A673 (cell line): ENCODE measurements around the gene PACRG. TPM values are rescaled to one million over a fixed set of nuclear protein-coding genes. Genes with fewer than 3 reads are reported as not detected.

ENCODE experiments used
- BruUV-seq: library from RNA; stranded (reverse); fragments of 400-500 nt; replicated peaks from 2 replicates; lab custom pipeline; 2021; lab: Mats Ljungman, UMichigan
- CTCF ChIA-PET: fragments of 300-600 bp; sonication (Branson Sonifier 250); formaldehyde crosslinking; loops from one replicate; lab custom pipeline; 2022; ENCODE audit warnings: antibody characterized with exemption; lab: Charles Lee
- POLR2A ChIA-PET: fragments of 300-600 bp; sonication (Branson Sonifier 250); formaldehyde crosslinking; loops from one replicate; lab custom pipeline; 2022; ENCODE audit warnings: antibody characterized with exemption; ENCODE audit not compliant: low non-redundant PET; lab: Charles Lee
- DNase-seq: peaks from one replicate; pipeline ENCODE4 v3.0.0-alpha.2; 2015; ENCODE audit warnings: low spot score
- H3K27ac ChIP-seq: fragments of 200-600 bp; sonication (generic); 2 replicates; pipeline ENCODE4 v1.5.1; 2016; ENCODE audit warnings: mixed run types, low read depth, mild to moderate bottlenecking, mixed read lengths, antibody characterized with exemption, low read length; ENCODE audit not compliant: poor library complexity, severe bottlenecking
- H3K27me3 ChIP-seq: fragments of 200-600 bp; sonication (generic); replicated peaks from 2 replicates; pipeline ENCODE4 v1.6.1; 2017; ENCODE audit warnings: mixed run types, low read depth, mild to moderate bottlenecking, mixed read lengths, antibody characterized with exemption, low read length; ENCODE audit not compliant: insufficient read depth, poor library complexity
- H3K36me3 ChIP-seq: fragments of 200-600 bp; sonication (generic); 2 replicates; pipeline ENCODE4 v1.6.1; 2016; ENCODE audit warnings: mixed run types, mild to moderate bottlenecking, mixed read lengths, antibody characterized with exemption, low read length; ENCODE audit not compliant: insufficient read depth, poor library complexity, severe bottlenecking
- H3K4me1 ChIP-seq: fragments of 200-600 bp; sonication (generic); 2 replicates; pipeline ENCODE4 v1.6.1; 2017; ENCODE audit warnings: mixed run types, mild to moderate bottlenecking, mixed read lengths, antibody characterized with exemption, low read length; ENCODE audit not compliant: insufficient read depth, poor library complexity, severe bottlenecking
- H3K4me3 ChIP-seq: fragments of 200-600 bp; sonication (generic); 2 replicates; pipeline ENCODE4 v1.5.1; 2016; ENCODE audit warnings: low read depth, mixed run types, mild to moderate bottlenecking, mixed read lengths, low read length; ENCODE audit not compliant: poor library complexity, severe bottlenecking
- H3K9me3 ChIP-seq: fragments of 200-600 bp; sonication (generic); 2 replicates; pipeline ENCODE4 v1.6.1; 2016; ENCODE audit warnings: mixed run types, low read depth, mild to moderate bottlenecking, mixed read lengths, antibody characterized with exemption, low read length; ENCODE audit not compliant: poor library complexity, severe bottlenecking
- CTCF ChIP-seq: fragments of 300-800, 200-600 bp; sonication (generic); conservative IDR thresholded peaks from 2 replicates; pipeline ENCODE4 v1.5.1; 2017; ENCODE audit warnings: low read depth, mild to moderate bottlenecking, antibody characterized with exemption, low read length, moderate library complexity, mixed read lengths
- EZH2 ChIP-seq: fragments of 200-600 bp; sonication (generic); IDR thresholded peaks from 2 replicates; pipeline ENCODE4 v1.6.1; 2017; ENCODE audit warnings: borderline replicate concordance, low read depth, mild to moderate bottlenecking, mixed read lengths, antibody characterized with exemption, low read length; ENCODE audit not compliant: poor library complexity, severe bottlenecking
- intact Hi-C: fragments of 100-400 bp; cut with micrococcal nuclease; formaldehyde crosslinking; loops from one replicate; pipeline ENCODE4 v1.10.0; 2022; ENCODE audit not compliant: unreplicated experiment
- total RNA-seq: library from RNA; stranded (reverse); gene quantifications from 2 replicates; pipeline ENCODE4 v1.2.3, GENCODE V29; 2021

Gene PACRG
- total RNA-seq, 1 experiment from 2014 or later = not detected

- Histone ChIP-seq H3K27ac (no peak overlapping the region), H3K4me3 (no peak overlapping the region), H3K36me3 (no peaks in the 10 kb centered on the region), H3K9me3 (no peaks in the 10 kb centered on the region), H3K4me1 (no peaks in the 10 kb centered on the region), H3K27me3 (no peaks in the 10 kb centered on the region)
- CTCF ChIA-PET = no interaction called here
- intact Hi-C loops = no loop called here
- TF ChIP-seq EZH2 (no peak), CTCF (no peak)
- BruUV-seq = no TSS peak
- POLR2A ChIA-PET = no interaction called here
- no peak for DNase-seq
Observed at GRCh38 chr6:163343609-163344008, 615.8 kb downstream of the PACRG start.

GRCh38 chr6:163344411-163344810 lies 616.6 kb downstream of the PACRG start:
- CTCF ChIA-PET = no interaction called here
- no peaks in the 10 kb centered on the region for H3K36me3 ChIP-seq
- H3K27ac ChIP-seq = no peak overlapping the region
- no peaks in the 10 kb centered on the region for H3K27me3 ChIP-seq
- POLR2A ChIA-PET = no interaction called here
- H3K4me1 ChIP-seq = no peaks in the 10 kb centered on the region
- H3K9me3 ChIP-seq = no peaks in the 10 kb centered on the region
- TF ChIP-seq EZH2 (no peak), CTCF (no peak)
- no TSS peak for BruUV-seq
- H3K4me3 ChIP-seq = no peak overlapping the region
- no peak for DNase-seq
- intact Hi-C loops = no loop called here

- DNase-seq = no peak
- Histone ChIP-seq H3K36me3 (no peaks in the 10 kb centered on the region), H3K4me3 (no peak overlapping the region), H3K27ac (no peak overlapping the region), H3K27me3 (no peaks in the 10 kb centered on the region), H3K4me1 (no peaks in the 10 kb centered on the region), H3K9me3 (no peaks in the 10 kb centered on the region)
- no TSS peak for BruUV-seq
- ChIA-PET POLR2A (no interaction called here), CTCF (no interaction called here)
- no peak for TF ChIP-seq CTCF
- no peak for TF ChIP-seq EZH2
- intact Hi-C loops = no loop called here
Observed at GRCh38 chr6:163345931-163346330, 618.2 kb downstream of the PACRG start.
